ENCODE measurements around the gene TCF7L2. TPM values are rescaled to one million over a fixed set of nuclear protein-coding genes. Genes with fewer than 3 reads are reported as not detected.

TCF7L2 gene
- total and polyA plus RNA-seq, 4 donors, result 14.0 to 57.8 (median 34.8) TPM

DNA sequence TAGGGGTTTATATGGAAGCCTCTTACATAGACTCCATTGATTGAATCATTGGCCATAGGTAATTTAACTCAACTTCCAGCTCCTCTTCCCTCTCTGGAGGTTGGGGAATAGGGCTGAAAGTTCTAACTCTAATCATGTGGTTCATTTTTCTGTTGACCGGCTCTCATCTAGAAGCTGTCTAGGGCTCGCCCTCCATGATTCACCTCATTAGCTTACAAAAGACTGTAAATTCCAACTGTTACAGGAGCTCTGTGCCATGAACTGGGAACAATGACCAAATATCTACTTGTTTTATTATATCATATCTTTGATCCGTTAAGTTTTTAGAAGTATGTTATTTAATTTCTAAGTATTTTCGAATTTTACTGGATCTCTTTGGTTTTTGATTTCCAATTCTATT lies 263.0 kb downstream of the TCF7L2 start:
- intact Hi-C loops (cut with DNase I), result no loop called here
- 91 to 95% methylated on average over 4 of the region's 4 CpGs for WGBS, 2 donors
- no peak for ATAC-seq (ENCODE audit: low FRiP score)

GRCh38 chr10:113214331-113214730 lies 264.3 kb downstream of the TCF7L2 start:
- 78 to 82% methylated on average over 4 of the region's 4 CpGs for WGBS, 2 donors
- no peaks in the 10 kb centered on the region for H3K4me1 ChIP-seq (ENCODE audit: control insufficient read depth in 1 of 2, insufficient read depth in 2 of 2, low read length in 2 of 2)
- ATAC-seq (ENCODE audit: low FRiP score) (no peak), DNase-seq (no peak)
- H3K27ac ChIP-seq (ENCODE audit: low read depth in 1 of 2, low read length in 2 of 2), result no peak overlapping the region
- no peaks in the 10 kb centered on the region for H3K9me3 ChIP-seq (ENCODE audit: control insufficient read depth, low read length)
- no peaks in the 10 kb centered on the region for H3K27me3 ChIP-seq (ENCODE audit: control insufficient read depth in 1 of 2, insufficient read depth in 2 of 2, low read length in 1 of 2)
- H3K4me3 ChIP-seq (ENCODE audit: low read length in 2 of 2), result no peak overlapping the region
- intact Hi-C loops (cut with DNase I), result no loop called here
- H3K36me3 ChIP-seq (ENCODE audit: control insufficient read depth in 1 of 2, insufficient read depth in 2 of 2, low read length in 1 of 2), result no peaks in the 10 kb centered on the region

More for the DNA sequence above, 263.0 kb downstream of the TCF7L2 start:
- H3K9me3 ChIP-seq (ENCODE audit: control insufficient read depth, low read length), result no peaks in the 10 kb centered on the region
- H3K27me3 ChIP-seq (ENCODE audit: control insufficient read depth in 1 of 2, insufficient read depth in 2 of 2, low read length in 1 of 2), result no peaks in the 10 kb centered on the region
- H3K4me3 ChIP-seq (ENCODE audit: low read length in 2 of 2), result no peak overlapping the region
- no peaks in the 10 kb centered on the region for H3K4me1 ChIP-seq (ENCODE audit: control insufficient read depth in 1 of 2, insufficient read depth in 2 of 2, low read length in 2 of 2)
- no peaks in the 10 kb centered on the region for H3K36me3 ChIP-seq (ENCODE audit: control insufficient read depth in 1 of 2, insufficient read depth in 2 of 2, low read length in 1 of 2)
- no peak for DNase-seq
- H3K27ac ChIP-seq (ENCODE audit: low read depth in 1 of 2, low read length in 2 of 2), result no peak overlapping the region

DNA sequence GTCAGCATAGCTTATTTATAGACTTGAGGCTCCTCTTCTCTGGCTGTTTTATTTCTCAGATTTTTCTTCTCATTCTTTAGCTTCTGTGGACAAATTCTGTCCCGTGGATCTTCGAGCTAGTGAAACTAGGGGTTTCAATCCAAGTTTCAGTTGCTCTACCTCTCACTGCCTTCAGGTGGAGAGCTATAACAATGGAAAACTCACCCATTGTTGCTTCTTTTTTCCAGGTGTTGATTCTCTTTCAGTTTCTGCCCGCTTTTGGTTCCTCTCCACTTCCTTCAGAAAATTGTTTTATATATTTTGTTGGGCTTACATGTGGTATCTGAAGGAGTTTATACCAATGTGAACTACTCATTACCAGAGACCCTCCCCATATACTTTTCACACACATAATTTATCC lies 266.1 kb downstream of the TCF7L2 start:
- no peaks in the 10 kb centered on the region for H3K27me3 ChIP-seq (ENCODE audit: control insufficient read depth in 1 of 2, insufficient read depth in 2 of 2, low read length in 1 of 2)
- H3K9me3 ChIP-seq (ENCODE audit: control insufficient read depth, low read length), result no peaks in the 10 kb centered on the region
- no peak overlapping the region for H3K4me3 ChIP-seq (ENCODE audit: low read length in 2 of 2)
- WGBS, 2 donors, result 37 to 43% methylated on average over 3 of the region's 3 CpGs
- DNase-seq (no peak), ATAC-seq (ENCODE audit: low FRiP score) (no peak)
- intact Hi-C loops (cut with DNase I), result no loop called here
- no peak overlapping the region for H3K27ac ChIP-seq (ENCODE audit: low read depth in 1 of 2, low read length in 2 of 2)
- no peaks in the 10 kb centered on the region for H3K36me3 ChIP-seq (ENCODE audit: control insufficient read depth in 1 of 2, insufficient read depth in 2 of 2, low read length in 1 of 2)
- no peaks in the 10 kb centered on the region for H3K4me1 ChIP-seq (ENCODE audit: control insufficient read depth in 1 of 2, insufficient read depth in 2 of 2, low read length in 2 of 2)
